ENCODE results near the gene GCNA.

DNA sequence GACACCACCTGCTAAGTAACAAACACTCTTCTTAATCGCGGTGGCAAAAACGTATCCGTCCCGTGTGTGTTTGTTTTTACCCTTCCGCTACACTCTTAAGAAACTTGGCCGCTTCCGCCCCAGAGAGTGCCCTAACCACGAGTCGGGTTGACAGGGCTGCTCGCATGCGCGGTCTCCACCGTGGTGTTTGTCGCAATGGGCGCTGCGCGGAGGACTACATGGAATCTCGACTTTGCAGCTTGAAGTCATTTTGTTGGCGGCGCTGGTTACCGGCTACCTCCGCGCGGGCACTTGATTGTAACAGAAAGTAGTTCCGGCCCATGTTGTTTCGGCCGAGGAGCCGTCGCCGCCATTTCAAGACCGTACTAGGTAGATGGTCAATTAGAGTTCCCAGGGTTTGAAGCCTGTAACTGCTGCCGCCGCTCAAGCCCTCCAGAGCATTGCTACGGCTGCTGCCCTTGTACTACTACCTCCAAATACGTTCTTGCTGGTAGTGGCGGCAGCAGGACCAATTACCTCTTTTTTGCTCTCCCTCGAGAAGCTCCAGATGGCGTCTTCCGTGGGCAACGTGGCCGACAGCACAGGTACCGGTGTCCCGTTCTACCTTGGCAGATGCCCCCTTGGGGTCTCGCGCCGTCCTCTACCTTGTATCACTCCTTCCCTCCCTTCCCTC is 45.3 kb upstream of the GCNA start, which contains the start of gene OGT:
- TF ChIP-seq POLR2A (IDR thresholded peaks at IDR 0.05; ENCODE audit: low read depth, low read length) (peak; percentile 89), TAF1 (IDR thresholded peaks at IDR 0.05; ENCODE audit: borderline replicate concordance, low read depth, low read length) (peak; percentile 83)

Measured in GM12892 (cell line).